Testis (tissue), 3 donors: ENCODE results near the gene PAIP1. TPM values are rescaled to one million over a fixed set of nuclear protein-coding genes. Genes with fewer than 3 reads are reported as not detected.
"Not testable (repeated sequence)": the region's sequence is repeated elsewhere in the genome, so short reads cannot be mapped to it uniquely, and the experiment has no call there.

Source experiments
- DNase-seq: peaks from one replicate; pipeline ENCODE4 v3.0.0-alpha.2; 2019
- H3K27ac ChIP-seq, 2 donors: fragments of 200-600 bp; sonication (generic); one replicate each; pipeline ENCODE4 v1.5.1; 2019
- H3K27me3 ChIP-seq: fragments of 200-600 bp; sonication (generic); one replicate; pipeline ENCODE4 v1.5.1; 2019
- H3K36me3 ChIP-seq: fragments of 200-600 bp; sonication (generic); one replicate; pipeline ENCODE4 v1.5.1; 2017; ENCODE audit warnings: low read depth; ENCODE audit errors: missing control alignments
- H3K4me1 ChIP-seq: fragments of 200-600 bp; sonication (generic); one replicate; pipeline ENCODE4 v1.5.1; 2019
- H3K4me3 ChIP-seq, 2 donors: fragments of 200-600 bp; sonication (generic); one replicate each; pipeline ENCODE4 v1.5.1; 2017 to 2019
- H3K9me3 ChIP-seq: fragments of 200-600 bp; sonication (generic); one replicate; pipeline ENCODE4 v1.5.1; 2017
- CTCF ChIP-seq, 3 experiments: fragments of 450-650 bp in 2 of 3; fragments of 200-600 bp in 1 of 3; sonication (generic) in 1 of 3; IDR thresholded peaks; one replicate each; pipeline ENCODE4 v1.5.1; 2016 to 2019; ENCODE audit warnings: antibody characterized with exemption in 3 of 3, mild to moderate bottlenecking in 2 of 3, moderate library complexity in 1 of 3
- POLR2A ChIP-seq: fragments of 450-650 bp; IDR thresholded peaks from one replicate; pipeline ENCODE4 v1.6.1; 2017; ENCODE audit warnings: antibody characterized with exemption, mild to moderate bottlenecking, moderate library complexity
- WGBS, 2 donors: methylation state at CpG; one replicate each; pipeline ENCODE4 v1.1.5; 2018; 5-methylcytosine and 5-hydroxymethylcytosine counted together
- intact Hi-C: fragments of 100-400 bp; cut with DNase I; formaldehyde crosslinking; loops from one replicate; pipeline ENCODE4 v1.15.1; 2023; ENCODE audit warnings: low total_unique reads
- polyA plus RNA-seq: library from polyadenylated mRNA; stranded (reverse); fragments of 350-450 nt; fragmentation: Illumina TruSeq; extraction: RNeasy Lipid Tissue Mini Kit (QIAGEN cat#74804); gene quantifications from one replicate; pipeline ENCODE4 v1.2.3, GENCODE V29; 2014; ENCODE audit warnings: low read depth, low replicate concordance; ENCODE audit not compliant: insufficient read depth
- total RNA-seq, 2 donors: library from RNA; depleted of rRNA; stranded (reverse); fragments of >200 nt; gene quantifications; one replicate each; pipeline ENCODE4 v1.2.3, GENCODE V29; 2016

The PAIP1 gene
- total and polyA plus RNA-seq, 3 donors from 2014 or later: 103 to 135 (median 117) TPM

DNA sequence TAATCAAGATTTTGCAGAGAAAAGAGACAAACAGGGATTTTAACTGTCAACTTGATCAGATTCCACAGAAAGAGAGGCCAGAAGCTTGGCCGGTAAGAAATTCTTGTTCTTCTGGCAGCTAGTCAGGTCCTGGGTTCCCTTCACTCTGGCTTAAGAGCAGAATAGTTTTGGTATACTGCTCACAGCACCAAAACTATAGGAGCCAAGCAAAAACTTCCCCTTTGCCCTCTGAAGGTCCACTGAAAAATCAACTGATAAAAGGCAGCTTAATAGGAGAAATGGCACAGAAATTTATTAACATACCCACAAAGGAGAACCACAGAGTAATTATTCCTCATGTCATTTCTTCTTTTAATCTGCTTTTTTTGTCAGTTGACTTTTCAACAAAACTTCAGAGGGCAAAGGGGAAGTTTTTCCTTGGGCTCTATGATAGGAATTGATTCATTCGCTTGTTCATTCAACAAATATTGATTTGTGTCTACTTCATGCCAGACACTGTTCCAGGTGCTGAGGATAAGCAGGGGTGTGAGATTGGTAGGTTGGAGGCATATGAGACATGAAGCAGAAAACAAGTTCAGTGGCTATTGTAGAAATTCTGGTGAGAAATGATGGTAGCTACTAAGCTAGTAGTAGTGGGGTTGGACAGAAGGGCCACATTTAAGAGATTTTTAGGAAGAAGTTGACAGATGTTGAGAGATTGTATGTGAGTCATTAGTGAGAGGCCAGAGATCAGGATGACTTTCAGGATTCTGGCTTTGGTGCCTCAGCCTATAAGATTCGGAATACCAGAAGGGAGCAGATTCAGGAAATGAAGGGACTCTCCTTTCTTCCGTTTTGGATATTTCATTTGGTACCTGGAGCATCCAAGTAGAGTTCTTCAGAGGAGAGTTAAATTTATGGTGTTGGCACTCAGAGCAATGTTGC is 25.5 kb upstream of the PAIP1 start:
- intact Hi-C loops: no loop called here
- no peaks in the 10 kb centered on the region for H3K36me3 ChIP-seq
- H3K27me3 ChIP-seq: no peaks in the 10 kb centered on the region
- 84 to 89% methylated on average over 4 of the region's 4 CpGs for WGBS, 2 donors
- no peak overlapping the region for H3K4me3 ChIP-seq
- no peaks in the 10 kb centered on the region for H3K4me1 ChIP-seq
- no peak for DNase-seq
- no peak for TF ChIP-seq POLR2A
- no peak for TF ChIP-seq CTCF (IDR thresholded peaks at IDR 0.05)
- H3K27ac ChIP-seq: no peak overlapping the region
- H3K9me3 ChIP-seq: no peaks in the 10 kb centered on the region

DNA sequence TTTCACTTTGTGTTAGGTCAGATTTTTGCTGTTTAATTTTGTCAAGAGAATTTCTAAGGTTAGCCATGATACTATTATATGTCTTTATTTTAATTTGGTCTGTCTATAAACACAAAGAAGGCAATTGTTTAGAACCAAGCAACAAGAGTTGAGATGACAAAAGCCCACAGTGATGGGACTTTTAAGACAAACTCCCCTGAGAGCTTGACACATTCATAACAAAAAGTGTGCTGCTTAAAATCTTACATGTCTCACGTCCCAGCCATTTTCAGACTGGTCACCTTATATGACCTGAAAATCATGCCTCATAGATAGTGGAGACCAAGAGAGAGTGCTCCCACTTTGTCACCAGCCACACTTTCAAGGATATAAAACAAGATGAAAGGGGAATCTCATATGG is 24.5 kb upstream of the PAIP1 start:
- H3K27me3 ChIP-seq: no peaks in the 10 kb centered on the region
- H3K27ac ChIP-seq: no peak overlapping the region
- no peaks in the 10 kb centered on the region for H3K36me3 ChIP-seq
- intact Hi-C loops: no loop called here
- H3K9me3 ChIP-seq: no peaks in the 10 kb centered on the region
- H3K4me3 ChIP-seq: no peak overlapping the region
- no peak for TF ChIP-seq CTCF (IDR thresholded peaks at IDR 0.05)
- TF ChIP-seq POLR2A: no peak
- H3K4me1 ChIP-seq: no peaks in the 10 kb centered on the region
- DNase-seq: no peak
- 67 to 75% methylated on average over 1 of the region's 1 CpG for WGBS, 2 donors

GRCh38 chr5:43580402-43581210 is 23.7 kb upstream of the PAIP1 start:
- H3K4me3 ChIP-seq, H3K27ac ChIP-seq, H3K4me1 ChIP-seq, H3K27me3 ChIP-seq, H3K9me3 ChIP-seq, H3K36me3 ChIP-seq, intact Hi-C loops, DNase-seq: not testable (repeated sequence)
- 86 to 89% methylated on average over 10 of the region's 10 CpGs for WGBS, 2 donors

DNA sequence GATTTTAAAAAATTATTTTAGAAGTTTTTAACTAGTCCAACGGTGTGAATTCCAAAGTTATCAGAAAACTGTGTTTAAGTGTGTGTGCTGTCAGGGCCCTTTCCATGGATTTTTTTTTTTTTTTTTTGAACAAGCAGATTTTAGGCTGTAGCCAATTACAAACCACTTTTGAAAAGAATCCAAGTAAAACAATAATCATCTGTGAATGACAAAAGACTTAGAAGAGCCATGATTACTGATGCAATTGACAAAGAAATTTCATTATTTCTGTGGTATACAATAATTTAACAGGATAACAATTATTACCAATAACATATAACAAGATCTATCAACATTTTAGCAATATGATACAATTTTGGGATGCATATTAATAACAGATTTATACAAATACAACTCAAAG is 16.2 kb upstream of the PAIP1 start:
- Histone ChIP-seq H3K27ac (no peak overlapping the region), H3K4me3 (no peak overlapping the region), H3K27me3 (no peaks in the 10 kb centered on the region), H3K4me1 (peaks cover 3% of the 10 kb centered on the region), H3K36me3 (no peaks in the 10 kb centered on the region), H3K9me3 (no peaks in the 10 kb centered on the region)
- TF ChIP-seq POLR2A (no peak), CTCF (IDR thresholded peaks at IDR 0.05) (no peak)
- DNase-seq: no peak
- intact Hi-C loops: no loop called here
- 32 to 58% methylated on average over 1 of the region's 1 CpG for WGBS, 2 donors

DNA sequence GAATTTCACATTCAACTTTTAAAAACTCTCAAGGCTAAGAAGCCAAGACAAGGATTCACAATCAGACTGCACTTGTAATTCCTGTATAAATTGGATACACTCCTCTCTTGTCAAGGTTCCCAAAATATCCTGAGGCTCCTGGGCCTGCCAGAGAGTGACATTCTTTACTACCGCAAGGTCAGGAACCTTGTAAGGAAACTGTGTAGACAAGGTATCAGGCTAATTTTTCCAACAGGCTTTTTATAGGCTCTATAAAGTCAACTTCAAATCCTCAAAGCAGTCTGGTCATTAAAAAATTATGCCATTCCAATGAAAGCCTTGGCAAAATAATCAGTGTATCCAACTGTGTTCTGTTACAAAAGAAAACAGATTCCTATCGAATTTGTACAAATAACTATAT is 15.5 kb upstream of the PAIP1 start:
- peak overlapping the region; percentile 43 to 46 for H3K27ac ChIP-seq
- no peaks in the 10 kb centered on the region for H3K9me3 ChIP-seq
- DNase-seq: no peak
- 29 to 41% methylated on average over 2 of the region's 2 CpGs for WGBS, 2 donors
- TF ChIP-seq CTCF (IDR thresholded peaks at IDR 0.05): no peak
- no peak for TF ChIP-seq POLR2A
- intact Hi-C loops: no loop called here
- no peaks in the 10 kb centered on the region for H3K27me3 ChIP-seq
- no peaks in the 10 kb centered on the region for H3K36me3 ChIP-seq
- H3K4me1 ChIP-seq: peaks cover 3% of the 10 kb centered on the region
- H3K4me3 ChIP-seq: no peak overlapping the region
